ENCODE results near the gene DHX38.

DHX38 gene

DNA sequence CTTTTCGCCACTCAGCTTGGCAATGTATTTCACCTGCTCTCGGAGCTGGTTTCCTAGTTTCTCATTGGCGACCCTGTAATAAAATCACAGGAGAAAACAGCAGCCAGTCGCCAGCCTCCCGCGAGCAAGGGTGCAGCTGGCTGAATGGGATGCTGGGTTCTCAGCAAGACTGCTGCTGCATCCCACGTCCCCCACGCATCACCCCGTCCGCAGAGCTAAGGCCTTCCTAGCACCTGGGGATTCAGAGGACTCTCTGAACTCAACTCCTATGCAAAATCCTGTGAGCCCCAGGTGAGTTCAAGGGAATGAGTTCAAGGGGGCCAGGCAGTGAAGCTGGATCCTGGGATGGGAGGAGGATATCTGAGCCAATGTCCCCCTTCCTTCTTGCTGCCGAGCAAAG lies 29.3 kb downstream of the DHX38 start:
- no peak for DNase-seq (ENCODE audit: low read depth)

- no peak for DNase-seq (ENCODE audit: low read depth)
Observed at GRCh38 chr16:72123426-72123825, 29.8 kb downstream of the DHX38 start.

GRCh38 chr16:72124148-72124547 lies 30.5 kb downstream of the DHX38 start:
- no peak for DNase-seq (ENCODE audit: low read depth)

- DNase-seq (ENCODE audit: low read depth): peak; percentile 72
Observed at GRCh38 chr16:72124761-72125634, 31.4 kb downstream of the DHX38 start.

DNA sequence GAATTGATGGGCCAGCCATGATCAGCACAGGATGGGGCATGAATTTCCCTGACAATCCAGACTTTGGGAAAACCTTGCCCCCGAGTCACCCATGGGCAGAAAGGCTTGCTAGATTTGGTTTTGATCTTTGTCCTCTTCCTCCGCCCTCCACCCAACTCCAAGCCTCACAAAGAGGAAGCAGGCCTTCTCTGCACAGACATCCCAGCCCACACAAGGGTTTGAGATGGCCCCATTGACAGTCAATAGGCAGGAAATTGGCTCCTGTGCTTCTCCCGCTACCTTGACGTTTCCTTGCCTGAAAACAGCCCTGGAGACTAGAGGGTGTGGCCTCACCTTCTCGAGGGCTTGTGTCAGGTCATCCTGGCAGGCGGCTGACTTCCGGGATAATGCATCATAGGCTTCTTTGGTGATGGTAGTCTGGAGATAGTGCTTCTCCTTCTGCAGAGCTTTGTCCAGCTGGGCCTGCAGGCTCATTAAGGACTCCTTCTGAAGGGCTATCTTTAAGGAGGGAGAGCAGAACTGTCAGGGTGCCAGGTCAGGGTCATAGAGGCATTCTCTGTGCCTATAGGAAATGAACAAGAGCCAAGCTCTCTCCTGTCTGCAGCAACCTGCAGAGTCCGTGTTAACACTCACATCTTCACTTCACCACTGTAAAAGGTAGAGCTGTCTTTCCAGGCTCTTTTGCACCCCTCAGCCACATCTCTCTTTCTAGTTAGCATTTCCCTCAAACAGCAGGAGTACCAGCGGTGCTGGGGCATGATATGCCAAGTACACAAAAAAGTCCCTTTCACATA lies 32.2 kb downstream of the DHX38 start:
- DNase-seq (ENCODE audit: low read depth): no peak

GRCh38 chr16:72126429-72126765 lies 32.8 kb downstream of the DHX38 start:
- no peak for DNase-seq (ENCODE audit: low read depth)

- DNase-seq (ENCODE audit: low read depth): no peak
Observed at GRCh38 chr16:72128701-72129100, 35.1 kb downstream of the DHX38 start.

GRCh38 chr16:72129976-72130656 lies 36.5 kb downstream of the DHX38 start:
- no peak for DNase-seq (ENCODE audit: low read depth)

- no peak for DNase-seq (ENCODE audit: low read depth)
Observed at GRCh38 chr16:72131036-72131435, 37.4 kb downstream of the DHX38 start.

DNA sequence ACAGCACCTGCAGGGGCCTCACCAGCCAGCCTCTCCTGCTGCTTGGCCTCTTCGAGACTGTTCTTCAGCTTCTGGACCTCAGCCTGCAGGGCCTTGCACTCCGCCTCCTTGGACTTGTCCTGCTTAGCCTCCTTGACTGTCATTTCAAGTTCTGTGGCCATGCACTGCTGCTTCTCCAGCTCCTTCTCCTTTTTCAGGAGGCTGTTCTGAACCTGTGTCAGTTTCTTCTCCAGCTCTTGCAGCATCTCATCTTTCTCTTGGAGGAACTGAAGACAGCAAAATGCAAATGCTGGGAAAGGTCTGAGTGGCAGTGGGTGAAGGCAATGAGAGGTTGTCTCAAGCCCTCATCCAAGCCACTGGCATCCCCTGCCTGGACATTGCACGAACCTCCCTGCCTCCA lies 39.1 kb downstream of the DHX38 start:
- no peak for DNase-seq (ENCODE audit: low read depth)

GRCh38 chr16:72134507-72134906 lies 40.9 kb downstream of the DHX38 start:
- no peak for DNase-seq (ENCODE audit: low read depth)

DNA sequence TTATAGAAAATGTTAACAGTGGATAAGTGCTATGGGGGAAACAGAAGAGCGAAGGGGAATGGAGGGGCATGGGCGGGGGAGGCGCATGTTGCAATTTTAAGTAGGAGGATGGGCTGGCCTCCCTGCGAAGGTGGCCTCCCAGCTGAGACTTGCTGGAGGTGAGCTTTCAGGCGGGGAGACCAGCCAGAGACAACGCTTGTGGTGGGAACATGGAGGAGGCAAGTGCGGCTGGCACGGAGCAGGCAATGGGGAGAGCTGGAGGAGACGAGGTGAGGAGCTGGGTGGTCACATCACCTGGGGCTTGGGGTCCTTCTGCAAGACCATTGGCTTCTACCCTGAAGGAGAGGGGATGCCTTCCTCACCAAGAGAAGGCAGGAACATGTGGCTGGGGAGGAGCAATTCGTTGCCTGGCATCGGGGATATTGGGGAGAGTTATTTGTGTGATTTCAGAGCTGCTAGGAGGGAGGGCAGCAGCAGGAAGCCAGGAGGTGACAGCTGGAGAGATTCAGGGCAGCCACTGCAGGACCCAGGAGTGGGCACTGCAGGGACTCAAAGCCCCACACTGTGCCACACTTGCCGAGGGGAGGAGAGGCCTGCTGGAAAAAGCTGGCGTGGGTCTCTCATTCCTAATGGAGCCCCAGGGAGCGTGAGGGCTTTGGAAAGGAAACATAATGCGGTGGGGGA lies 43.9 kb downstream of the DHX38 start:
- no peak for DNase-seq (ENCODE audit: low read depth)

GRCh38 chr16:72138064-72138572 lies 44.5 kb downstream of the DHX38 start:
- DNase-seq (ENCODE audit: low read depth): no peak

- DNase-seq (ENCODE audit: low read depth): no peak
Observed at GRCh38 chr16:72139908-72140307, 46.3 kb downstream of the DHX38 start.

DNA sequence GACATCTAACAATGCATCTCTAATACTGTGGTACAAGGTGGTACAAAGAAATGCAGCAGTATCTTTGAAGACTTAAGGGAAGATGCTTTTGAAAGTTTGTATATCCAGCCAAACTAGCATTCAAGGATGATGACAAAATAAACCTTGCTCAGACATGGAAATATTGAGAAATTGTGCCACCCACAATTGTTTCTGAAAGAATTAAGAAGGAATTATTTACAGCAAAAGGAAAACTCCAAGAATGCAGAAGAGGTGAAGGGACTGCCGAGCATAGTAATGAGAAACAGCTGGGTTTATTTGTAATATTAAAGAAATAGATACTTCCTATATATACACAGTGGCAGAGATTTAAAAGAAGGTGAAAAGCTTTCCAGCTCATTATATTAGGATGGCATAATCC lies 48.8 kb downstream of the DHX38 start:
- DNase-seq (ENCODE audit: low read depth): peak; percentile 8

GRCh38 chr16:72149676-72150464 lies 56.2 kb downstream of the DHX38 start:
- DNase-seq (ENCODE audit: low read depth): no peak

- no peak for DNase-seq (ENCODE audit: low read depth)
Observed at GRCh38 chr16:72159386-72159785, 65.7 kb downstream of the DHX38 start.

GRCh38 chr16:72159801-72160200 lies 66.2 kb downstream of the DHX38 start:
- DNase-seq (ENCODE audit: low read depth): no peak

GRCh38 chr16:72162105-72162692 lies 68.6 kb downstream of the DHX38 start:
- DNase-seq (ENCODE audit: low read depth): no peak
